Right kidney (tissue), 9 donors: Measurements from ENCODE around the gene TBC1D16.
A peak's percentile ranks its signal among the peaks of the same experiment; 100 is the strongest.

Source experiments
- DNase-seq: peaks from one replicate; pipeline ENCODE4 v3.0.0-alpha.2; 2016
- long read RNA-seq, 8 donors: transcript quantifications; one replicate each; lab custom pipeline, GENCODE V29; 2026

TBC1D16 gene
- long read RNA-seq, donor 1 = 0 reads
- long read RNA-seq, donor 2, full-length matches to known transcripts = 1 of 1 reads
- long read RNA-seq, donor 2, partial matches to known transcripts = 0 of 1 reads
- long read RNA-seq, donor 2, other reads (novel, unspliced or antisense) = 0 of 1 reads
- long read RNA-seq, donor 3, full-length matches to known transcripts = 1 of 1 reads
- long read RNA-seq, donor 3, partial matches to known transcripts = 0 of 1 reads
- long read RNA-seq, donor 3, other reads (novel, unspliced or antisense) = 0 of 1 reads
- long read RNA-seq, donor 4 = 0 reads
- long read RNA-seq, donor 5 = 0 reads
- long read RNA-seq, donor 6 = 0 reads
- long read RNA-seq, donor 7 = 0 reads
- long read RNA-seq, donor 8, full-length matches to known transcripts = 1 of 1 reads
- long read RNA-seq, donor 8, partial matches to known transcripts = 0 of 1 reads
- long read RNA-seq, donor 8, other reads (novel, unspliced or antisense) = 0 of 1 reads

- DNase-seq = no peak
Measured at GRCh38 chr17:80035687-80035936, at the start of gene TBC1D16. Gene TBC1D16, minus strand, starts transcription at chr17:80035872. Its CDS starts 22,325 bp downstream, at chr17:80013547.

- no peak for DNase-seq
Measured at GRCh38 chr17:80084773-80085172, 49.1 kb upstream of the TBC1D16 start.

- no peak for DNase-seq
Measured at GRCh38 chr17:80083136-80083661, 47.5 kb upstream of the TBC1D16 start.

GRCh38 chr17:80082403-80083135 lies 46.9 kb upstream of the TBC1D16 start:
- DNase-seq = no peak

GRCh38 chr17:80081596-80081995 lies 45.9 kb upstream of the TBC1D16 start:
- no peak for DNase-seq

GRCh38 chr17:80080081-80080480 lies 44.4 kb upstream of the TBC1D16 start:
- DNase-seq = no peak

GRCh38 chr17:80072410-80072809 lies 36.7 kb upstream of the TBC1D16 start:
- no peak for DNase-seq

- DNase-seq = peak; percentile 36
Measured at GRCh38 chr17:80071116-80071841, 35.6 kb upstream of the TBC1D16 start.

- no peak for DNase-seq
Measured at GRCh38 chr17:80070375-80071115, 34.9 kb upstream of the TBC1D16 start.

- DNase-seq = peak; percentile 65
Measured at GRCh38 chr17:80068301-80069222, 32.9 kb upstream of the TBC1D16 start.

GRCh38 chr17:80067393-80067986 lies 31.8 kb upstream of the TBC1D16 start:
- no peak for DNase-seq

- no peak for DNase-seq
Measured at GRCh38 chr17:80065478-80066170, 30.0 kb upstream of the TBC1D16 start.

- DNase-seq = no peak
Measured at GRCh38 chr17:80064696-80065095, 29.0 kb upstream of the TBC1D16 start.

GRCh38 chr17:80063830-80064585 lies 28.3 kb upstream of the TBC1D16 start:
- DNase-seq = no peak

- no peak for DNase-seq
Measured at GRCh38 chr17:80061421-80061820, 25.7 kb upstream of the TBC1D16 start.

- no peak for DNase-seq
Measured at GRCh38 chr17:80060644-80061043, 25.0 kb upstream of the TBC1D16 start.

GRCh38 chr17:80058311-80058955 lies 22.8 kb upstream of the TBC1D16 start:
- no peak for DNase-seq

GRCh38 chr17:80055597-80055996 lies 19.9 kb upstream of the TBC1D16 start:
- no peak for DNase-seq

GRCh38 chr17:80053102-80053501 lies 17.4 kb upstream of the TBC1D16 start:
- no peak for DNase-seq
